ENCODE data around the gene ARL8A.

GRCh38 chr1:202192770-202193613 lies 48.5 kb upstream of the ARL8A start:
- peak; percentile 69 to 92 for TF ChIP-seq CTCF (conservative IDR thresholded peaks at IDR 0.05 in 1 of 2, IDR thresholded peaks at IDR 0.05 in 1 of 2; ENCODE audit: low read depth in 1 of 2, low read length in 2 of 2)
- TF ChIP-seq EZH2 (IDR thresholded peaks at IDR 0.05; ENCODE audit: low read length, missing control alignments), result peak; percentile 85

Data from fibroblast of lung (primary cell).